Measurements from ENCODE around the gene VPS13A. TPM values are rescaled to one million over a fixed set of nuclear protein-coding genes. Genes with fewer than 3 reads are reported as not detected.

The VPS13A gene
- total and polyA plus RNA-seq, 2 of the 13 experiments (the other 11 are each of a cell fraction or from before 2014, with no cell fraction given): 20.4 to 20.7 TPM

GRCh38 chr9:77271023-77271690, 93.8 kb downstream of the VPS13A start:
- no peaks in the 10 kb centered on the region for H3K79me2 ChIP-seq (ENCODE audit: insufficient read depth, low read length)
- H3K4me3 ChIP-seq (replicated peaks in 1 of 3; ENCODE audit: insufficient read depth in 1 of 3, low read depth in 2 of 3, low read length in 3 of 3): no peak overlapping the region
- WGBS (ENCODE audit: low lambda C conversion rate): 69% methylated on average over 1 of the region's 1 CpG
- peaks cover 0 to 9% of the 10 kb centered on the region in 2 experiments; a peak in 2 of 5 replicates for H3K36me3 ChIP-seq (replicated peaks in 1 of 2; ENCODE audit: control insufficient read depth in 1 of 2, insufficient read depth in 2 of 2, low read length in 2 of 2)
- no peaks in the 10 kb centered on the region for H4K20me1 ChIP-seq (ENCODE audit: insufficient read depth, low read length)
- DNase-seq (ENCODE audit: low spot score) (no peak), FAIRE-seq (no peak), ATAC-seq (no peak)
- in situ Hi-C loops (cut with HindIII; ENCODE audit: extremely low pct_ligation_motif_present, low pct_unique_long_range_greater_than_20kb): no loop called here
- no peaks in the 10 kb centered on the region for H3K9me3 ChIP-seq (ENCODE audit: low read length)
- no peak overlapping the region for H3K4me2 ChIP-seq (ENCODE audit: low read depth, low read length)
- H3K9ac ChIP-seq (ENCODE audit: insufficient read depth, low read depth, low read length): no peak overlapping the region
- BruUV-seq (replicated peaks): no TSS peak
- H3K4me1 ChIP-seq (ENCODE audit: insufficient read depth, low read length): peaks cover 13% of the 10 kb centered on the region
- H3K27ac ChIP-seq (ENCODE audit: extremely low read length, insufficient read depth, low read length): no peak overlapping the region
- intact Hi-C loops (cut with micrococcal nuclease; ENCODE audit: unreplicated experiment): no loop called here
- no peak overlapping the region for H2AFZ ChIP-seq (ENCODE audit: low read length)
- ChIA-PET POLR2A (no interaction called here), CTCF (ENCODE audit: low intra/inter-chr PET ratio, low total read pairs) (no interaction called here)
- TF ChIP-seq ZNF331 (CRISPR knock-in tag; IDR thresholded peaks at IDR 0.05) (no peak), PHF21A (CRISPR knock-in tag; IDR thresholded peaks at IDR 0.05) (no peak), TCF7L2 (IDR thresholded peaks at IDR 0.05; ENCODE audit: low read depth, low read length) (no peak), ZNF691 (CRISPR knock-in tag; IDR thresholded peaks at IDR 0.05; ENCODE audit: borderline replicate concordance, low read depth) (no peak), CHCHD3 (CRISPR knock-in tag; IDR thresholded peaks at IDR 0.05) (no peak), ZNF431 (CRISPR knock-in tag; IDR thresholded peaks at IDR 0.05; ENCODE audit: borderline replicate concordance, low read depth) (no peak), ZNF34 (CRISPR knock-in tag; IDR thresholded peaks at IDR 0.05; ENCODE audit: borderline replicate concordance) (no peak), ZNF687 (CRISPR knock-in tag; IDR thresholded peaks at IDR 0.05) (no peak), SP1 (IDR thresholded peaks at IDR 0.05) (no peak), SP1 (CRISPR knock-in tag; IDR thresholded peaks at IDR 0.05) (no peak), CREBL2 (CRISPR knock-in tag; IDR thresholded peaks at IDR 0.05; ENCODE audit: borderline replicate concordance) (no peak), SATB2 (CRISPR knock-in tag; IDR thresholded peaks at IDR 0.05) (no peak), TBL1XR1 (IDR thresholded peaks at IDR 0.05; ENCODE audit: borderline replicate concordance, low read length, partially characterized antibody) (no peak), CSRNP2 (CRISPR knock-in tag; conservative IDR thresholded peaks at IDR 0.05; ENCODE audit: low read depth) (no peak)
- H3K27me3 ChIP-seq (ENCODE audit: control insufficient read depth in 1 of 2, insufficient read depth in 2 of 2, low read length in 2 of 2): no peaks in the 10 kb centered on the region

Measured in HepG2 (cell line).